ENCODE measurements around the gene PDE4B. TPM values are rescaled to one million over a fixed set of nuclear protein-coding genes. Genes with fewer than 3 reads are reported as not detected.

The PDE4B gene
- total and polyA plus RNA-seq, 10 of the 15 experiments (the other 5 are each of a cell fraction or from before 2014, with no cell fraction given): 3.0 to 13.2 (median 5.7) TPM

DNA sequence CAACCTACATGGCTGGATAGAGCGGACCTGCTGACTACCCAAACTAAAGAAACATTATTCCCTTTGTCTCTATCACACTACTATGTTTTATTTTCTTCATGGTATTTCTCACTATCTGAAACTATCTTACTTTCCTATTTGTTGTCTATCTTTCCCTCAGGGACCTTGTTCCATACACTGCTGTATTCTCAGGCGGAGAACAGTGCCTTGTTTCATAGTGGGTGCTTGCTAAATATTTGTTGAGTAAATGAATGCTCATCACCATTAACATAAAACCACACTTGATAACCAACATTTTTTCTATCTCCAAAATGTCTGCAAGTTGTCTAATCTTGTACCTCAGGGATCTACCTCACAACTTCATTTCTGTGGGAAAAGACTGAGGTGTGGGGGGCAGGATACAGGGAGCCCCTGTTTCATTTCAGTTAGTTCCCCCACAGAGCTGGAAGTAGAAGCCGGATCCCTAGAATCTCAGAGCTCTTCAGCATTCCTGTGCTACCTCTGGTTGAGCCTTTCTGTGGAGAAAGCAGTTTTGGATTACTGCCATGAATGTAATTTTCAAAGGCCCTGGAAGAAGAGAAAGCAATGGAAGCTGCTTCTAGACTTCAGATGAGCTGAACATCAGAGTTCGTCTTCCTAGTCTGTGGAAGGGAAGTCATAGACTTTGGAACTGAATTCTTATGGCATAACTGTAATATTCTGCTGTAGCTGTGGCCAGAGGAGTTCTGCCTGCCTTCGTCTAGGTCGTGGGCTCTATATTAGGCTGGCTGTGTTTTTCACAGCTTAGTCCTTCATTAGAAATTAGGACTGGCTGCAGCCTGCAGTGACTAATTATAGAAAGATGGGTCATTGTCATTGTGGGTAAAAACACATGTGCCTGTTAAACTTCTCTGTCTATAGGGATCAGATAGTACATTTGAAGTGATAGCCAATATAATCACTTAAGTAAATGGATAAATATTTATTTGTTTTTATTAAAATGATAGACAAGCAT, 448.1 kb downstream of the PDE4B start:
- H3K27me3 ChIP-seq (replicated peaks in 1 of 2; ENCODE audit: control insufficient read depth in 2 of 2, insufficient read depth in 2 of 2, low read length in 1 of 2): peaks cover 1 to 5% of the 10 kb centered on the region in 2 experiments; a peak in 1 of 4 replicates
- no peaks in the 10 kb centered on the region for H4K20me1 ChIP-seq (ENCODE audit: control insufficient read depth, insufficient read depth)
- H2AFZ ChIP-seq (ENCODE audit: control insufficient read depth, low read depth, low read length): no peak overlapping the region
- POLR2A ChIA-PET: interaction anchor here (0.5 kb wide), 1 partner anchor 351 kb away, joined by 3 read pairs; no protein-coding TSS in a partner anchor
- H3K9ac ChIP-seq (ENCODE audit: control insufficient read depth, insufficient read depth, low read length): no peak overlapping the region
- BruUV-seq (replicated peaks): no TSS peak
- no peak overlapping the region for H3K4me3 ChIP-seq
- no peaks in the 10 kb centered on the region for H3K36me3 ChIP-seq (ENCODE audit: control insufficient read depth in 2 of 2, insufficient read depth in 2 of 2, low read length in 1 of 2)
- H3K27ac ChIP-seq (ENCODE audit: control insufficient read depth, insufficient read depth): no peak overlapping the region
- ATAC-seq: no peak
- CTCF ChIA-PET: interaction anchor here (1.0 to 18.8 kb wide), 16 partner anchors 11 to 287 kb away, joined by 3 to 595 read pairs (median 8); no protein-coding TSS in a partner anchor
- in situ Hi-C loops (cut with MboI): loop anchor here (5.0 to 25.0 kb wide), 4 partner anchors 288 to 1006 kb away; partner anchors contain the start of genes LEPR and LEPROT
- no peak overlapping the region for H3K4me2 ChIP-seq (ENCODE audit: control insufficient read depth, insufficient read depth)
- no peak for TF ChIP-seq STAT1 (conservative IDR thresholded peaks at IDR 0.05)
- TF ChIP-seq RBBP5 (conservative IDR thresholded peaks at IDR 0.05): no peak
- TF ChIP-seq, protein P1, sequence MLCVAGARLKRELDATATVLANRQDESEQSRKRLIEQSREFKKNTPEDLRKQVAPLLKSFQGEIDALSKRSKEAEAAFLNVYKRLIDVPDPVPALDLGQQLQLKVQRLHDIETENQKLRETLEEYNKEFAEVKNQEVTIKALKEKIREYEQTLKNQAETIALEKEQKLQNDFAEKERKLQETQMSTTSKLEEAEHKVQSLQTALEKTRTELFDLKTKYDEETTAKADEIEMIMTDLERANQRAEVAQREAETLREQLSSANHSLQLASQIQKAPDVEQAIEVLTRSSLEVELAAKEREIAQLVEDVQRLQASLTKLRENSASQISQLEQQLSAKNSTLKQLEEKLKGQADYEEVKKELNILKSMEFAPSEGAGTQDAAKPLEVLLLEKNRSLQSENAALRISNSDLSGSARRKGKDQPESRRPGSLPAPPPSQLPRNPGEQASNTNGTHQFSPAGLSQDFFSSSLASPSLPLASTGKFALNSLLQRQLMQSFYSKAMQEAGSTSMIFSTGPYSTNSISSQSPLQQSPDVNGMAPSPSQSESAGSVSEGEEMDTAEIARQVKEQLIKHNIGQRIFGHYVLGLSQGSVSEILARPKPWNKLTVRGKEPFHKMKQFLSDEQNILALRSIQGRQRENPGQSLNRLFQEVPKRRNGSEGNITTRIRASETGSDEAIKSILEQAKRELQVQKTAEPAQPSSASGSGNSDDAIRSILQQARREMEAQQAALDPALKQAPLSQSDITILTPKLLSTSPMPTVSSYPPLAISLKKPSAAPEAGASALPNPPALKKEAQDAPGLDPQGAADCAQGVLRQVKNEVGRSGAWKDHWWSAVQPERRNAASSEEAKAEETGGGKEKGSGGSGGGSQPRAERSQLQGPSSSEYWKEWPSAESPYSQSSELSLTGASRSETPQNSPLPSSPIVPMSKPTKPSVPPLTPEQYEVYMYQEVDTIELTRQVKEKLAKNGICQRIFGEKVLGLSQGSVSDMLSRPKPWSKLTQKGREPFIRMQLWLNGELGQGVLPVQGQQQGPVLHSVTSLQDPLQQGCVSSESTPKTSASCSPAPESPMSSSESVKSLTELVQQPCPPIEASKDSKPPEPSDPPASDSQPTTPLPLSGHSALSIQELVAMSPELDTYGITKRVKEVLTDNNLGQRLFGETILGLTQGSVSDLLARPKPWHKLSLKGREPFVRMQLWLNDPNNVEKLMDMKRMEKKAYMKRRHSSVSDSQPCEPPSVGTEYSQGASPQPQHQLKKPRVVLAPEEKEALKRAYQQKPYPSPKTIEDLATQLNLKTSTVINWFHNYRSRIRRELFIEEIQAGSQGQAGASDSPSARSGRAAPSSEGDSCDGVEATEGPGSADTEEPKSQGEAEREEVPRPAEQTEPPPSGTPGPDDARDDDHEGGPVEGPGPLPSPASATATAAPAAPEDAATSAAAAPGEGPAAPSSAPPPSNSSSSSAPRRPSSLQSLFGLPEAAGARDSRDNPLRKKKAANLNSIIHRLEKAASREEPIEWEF (IDR thresholded peaks at IDR 0.05; ENCODE audit: insufficient replicate concordance, low read depth, low read length): no peak
- no peaks in the 10 kb centered on the region for H3K79me2 ChIP-seq (ENCODE audit: control insufficient read depth, insufficient read depth, low read length)
- intact Hi-C loops (cut with micrococcal nuclease; ENCODE audit: unreplicated experiment): loop anchor here (5.0 to 10.0 kb wide), 3 partner anchors 426 to 523 kb away; no protein-coding TSS in a partner anchor
- no peak for FAIRE-seq
- H3K4me1 ChIP-seq (ENCODE audit: control insufficient read depth, insufficient read depth, low read length): no peaks in the 10 kb centered on the region; the same call in 1 of the 2 replicates
- no peaks in the 10 kb centered on the region for H3K9me3 ChIP-seq (replicated peaks; ENCODE audit: control insufficient read depth, insufficient read depth, low read length)
- RAD21 ChIA-PET (ENCODE audit: unreplicated experiment): interaction anchor here (0.8 to 19.6 kb wide), 5 partner anchors 12 to 284 kb away, joined by 3 to 519 read pairs (median 23); no protein-coding TSS in a partner anchor
- DNase-seq (ENCODE audit: low read depth, low spot score): no peak
- 37% methylated on average over 6 of the region's 6 CpGs for WGBS (ENCODE audit: insufficient coverage, insufficient replicate concordance, low lambda C conversion rate, missing lambda C conversion rate)
- SMC1A ChIA-PET (ENCODE audit: uncharacterized antibody, unreplicated experiment): interaction anchor here (0.6 to 22.0 kb wide), 9 partner anchors 11 to 1587 kb away, joined by 3 to 663 read pairs (median 22); no protein-coding TSS in a partner anchor

All from GM12878 (cell line).